Ishikawa (cell line): Measurements from ENCODE around the gene ESPNL.

Experiments
- CREB1 ChIP-seq: IDR thresholded peaks from 2 replicates; pipeline ENCODE4 v1.6.1; 2012; ENCODE audit warnings: low read depth
- YY1 ChIP-seq: IDR thresholded peaks from 2 replicates; pipeline ENCODE4 v1.6.1; 2012; ENCODE audit warnings: low read depth

DNA sequence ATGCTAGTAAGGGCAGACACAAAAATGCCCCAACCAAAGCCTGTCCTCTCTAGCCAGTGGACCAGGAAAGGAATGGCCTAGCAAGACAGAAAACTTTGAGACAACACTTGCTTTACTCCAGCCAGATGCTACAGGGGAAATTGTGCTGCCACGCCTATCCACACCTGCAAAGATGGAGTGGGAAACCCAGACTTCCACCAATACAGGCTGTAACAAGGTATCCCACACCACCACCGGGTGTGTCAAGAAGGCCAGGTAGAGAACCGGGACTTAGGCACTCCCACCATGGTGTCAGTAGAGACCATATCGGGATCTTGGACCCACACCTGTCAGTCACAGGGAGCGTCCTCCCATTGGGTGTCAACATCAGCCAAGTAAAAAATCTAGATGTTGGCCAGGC lies 16.2 kb upstream of the ESPNL start:
- no peak for TF ChIP-seq CREB1
- no peak for TF ChIP-seq YY1
